ENCODE measurements around the gene RPL9.

GRCh38 chr4:39490322-39490721 lies 31.6 kb upstream of the RPL9 start:
- TF ChIP-seq CTCF (IDR thresholded peaks at IDR 0.05) (no peak), POLR2A (IDR thresholded peaks at IDR 0.05) (no peak)

Measured in esophagus squamous epithelium (tissue), 4 donors.